HEK293 (cell line): ENCODE data around the gene LIMK1.

Experiments
- BCL11B ChIP-seq: fragments of 450-650 bp; formaldehyde crosslinking; IDR thresholded peaks from 2 replicates; pipeline ENCODE4 v1.5.1; 2016; ENCODE audit warnings: low read depth, missing biosample characterization, missing genetic modification characterization
- CTCF ChIP-seq: fragments of 450-650 bp; formaldehyde crosslinking; IDR thresholded peaks from 2 replicates; pipeline ENCODE4 v1.5.1; 2016; ENCODE audit warnings: missing biosample characterization, missing genetic modification characterization
- GLIS2 ChIP-seq: fragments of 450-650 bp; formaldehyde crosslinking; IDR thresholded peaks from 2 replicates; pipeline ENCODE4 v1.5.1; 2016; ENCODE audit warnings: missing biosample characterization, missing genetic modification characterization
- HOXC10 ChIP-seq: sonication (generic); formaldehyde crosslinking; IDR thresholded peaks from 2 replicates; pipeline ENCODE4 v1.8.1; 2023; ENCODE audit warnings: mild to moderate bottlenecking, missing genetic modification reagents
- INSM2 ChIP-seq: fragments of 450-650 bp; formaldehyde crosslinking; IDR thresholded peaks from 2 replicates; pipeline ENCODE4 v1.5.1; 2016; ENCODE audit warnings: missing biosample characterization, missing genetic modification characterization
- KLF10 ChIP-seq: fragments of 450-650 bp; IDR thresholded peaks from 2 replicates; pipeline ENCODE4 v1.5.1; 2018; ENCODE audit warnings: missing biosample characterization, mild to moderate bottlenecking, missing genetic modification characterization
- MEIS1 ChIP-seq: sonication (generic); formaldehyde crosslinking; IDR thresholded peaks from 2 replicates; pipeline ENCODE4 v1.8.1; 2022; ENCODE audit warnings: missing genetic modification reagents, mild to moderate bottlenecking, borderline replicate concordance
- PRDM10 ChIP-seq: fragments of 450-650 bp; formaldehyde crosslinking; IDR thresholded peaks from 2 replicates; pipeline ENCODE4 v1.5.1; 2016; ENCODE audit warnings: missing biosample characterization, missing genetic modification characterization
- PRDM4 ChIP-seq: fragments of 450-650 bp; formaldehyde crosslinking; IDR thresholded peaks from 2 replicates; pipeline ENCODE4 v1.5.1; 2017; ENCODE audit warnings: missing biosample characterization, missing genetic modification characterization
- ZBTB20 ChIP-seq: fragments of 450-650 bp; formaldehyde crosslinking; IDR thresholded peaks from 2 replicates; pipeline ENCODE4 v1.5.1; 2016; ENCODE audit warnings: missing biosample characterization, missing genetic modification characterization
- ZFHX2 ChIP-seq: fragments of 450-650 bp; formaldehyde crosslinking; conservative IDR thresholded peaks from 2 replicates; pipeline ENCODE4 v1.5.1; 2016; ENCODE audit warnings: missing biosample characterization, missing genetic modification characterization
- ZIC2 ChIP-seq: fragments of 450-650 bp; formaldehyde crosslinking; IDR thresholded peaks from 2 replicates; pipeline ENCODE4 v1.5.1; 2016; ENCODE audit warnings: missing biosample characterization, missing genetic modification characterization
- ZNF10 ChIP-seq: fragments of 450-650 bp; formaldehyde crosslinking; IDR thresholded peaks from 2 replicates; pipeline ENCODE4 v1.5.1; 2017; ENCODE audit warnings: missing biosample characterization, missing genetic modification characterization
- ZNF138 ChIP-seq: fragments of 450-650 bp; formaldehyde crosslinking; IDR thresholded peaks from 2 replicates; pipeline ENCODE4 v1.5.1; 2016; ENCODE audit warnings: missing biosample characterization, missing genetic modification characterization, borderline replicate concordance
- ZNF148 ChIP-seq: fragments of 450-650 bp; formaldehyde crosslinking; IDR thresholded peaks from 2 replicates; pipeline ENCODE4 v1.5.0; 2017; ENCODE audit warnings: missing biosample characterization, missing genetic modification characterization, borderline replicate concordance
- ZNF155 ChIP-seq: fragments of 450-650 bp; formaldehyde crosslinking; IDR thresholded peaks from 2 replicates; pipeline ENCODE4 v1.5.1; 2016; ENCODE audit warnings: missing biosample characterization, missing genetic modification characterization
- ZNF518A ChIP-seq: fragments of 450-650 bp; formaldehyde crosslinking; conservative IDR thresholded peaks from 2 replicates; pipeline ENCODE4 v1.5.1; 2016; ENCODE audit warnings: low read depth, missing biosample characterization, missing genetic modification characterization
- ZNF549 ChIP-seq: fragments of 450-650 bp; IDR thresholded peaks from 2 replicates; pipeline ENCODE4 v1.5.1; 2018; ENCODE audit warnings: missing biosample characterization, missing genetic modification characterization, mild to moderate bottlenecking, inconsistent platforms, moderate library complexity
- ZNF585B ChIP-seq: fragments of 450-650 bp; formaldehyde crosslinking; IDR thresholded peaks from 2 replicates; pipeline ENCODE4 v1.5.1; 2016; ENCODE audit warnings: missing biosample characterization, missing genetic modification characterization
- ZNF776 ChIP-seq: fragments of 450-650 bp; formaldehyde crosslinking; IDR thresholded peaks from 2 replicates; pipeline ENCODE4 v1.5.0; 2017; ENCODE audit warnings: missing biosample characterization, missing genetic modification characterization, borderline replicate concordance
- ZSCAN23 ChIP-seq: fragments of 450-650 bp; formaldehyde crosslinking; IDR thresholded peaks from 2 replicates; pipeline ENCODE4 v1.5.1; 2016; ENCODE audit warnings: missing biosample characterization, missing genetic modification characterization

Gene LIMK1

GRCh38 chr7:74083117-74083876 is at the start of gene LIMK1 (continued):
- TF ChIP-seq ZNF518A (tag by site-specific recombination) (no peak), ZFHX2 (tag by site-specific recombination) (no peak), MEIS1 (CRISPR knock-in tag) (no peak), ZNF10 (tag by site-specific recombination) (no peak), PRDM4 (no peak), ZBTB20 (tag by site-specific recombination) (no peak), ZIC2 (tag by site-specific recombination) (no peak), ZNF138 (no peak), ZNF776 (tag by site-specific recombination) (no peak), CTCF (no peak), GLIS2 (peak; percentile 60; the same call in 1 of the 2 replicates), ZNF585B (tag by site-specific recombination) (no peak), ZSCAN23 (no peak), ZNF155 (tag by site-specific recombination) (no peak), BCL11B (tag by site-specific recombination) (no peak), PRDM10 (tag by site-specific recombination) (no peak), HOXC10 (CRISPR knock-in tag) (no peak), INSM2 (tag by site-specific recombination) (no peak), ZNF549 (tag by site-specific recombination) (no peak), ZNF148 (no peak), KLF10 (tag by site-specific recombination) (peak; percentile 55; the same call in 1 of the 2 replicates)
